Type B pancreatic cell (in vitro differentiated cells): Measurements from ENCODE around the gene GFY. TPM values are rescaled to one million over a fixed set of nuclear protein-coding genes. Genes with fewer than 3 reads are reported as not detected.

ENCODE experiments used
- DNase-seq: peaks from one replicate; pipeline ENCODE4 v3.0.0; 2021; ENCODE audit warnings: mixed read lengths; ENCODE audit not compliant: unreplicated experiment; ENCODE audit errors: extremely low spot score
- H3K27ac Mint-ChIP-seq: 2 replicates; pipeline ENCODE4 v1.8.0; 2021; ENCODE audit warnings: mild to moderate bottlenecking, mixed read lengths
- H3K27me3 Mint-ChIP-seq: 2 replicates; pipeline ENCODE4 v1.8.0; 2021; ENCODE audit warnings: mixed read lengths
- H3K36me3 Mint-ChIP-seq: 2 replicates; pipeline ENCODE4 v1.8.0; 2021; ENCODE audit warnings: mixed read lengths
- H3K4me1 Mint-ChIP-seq: one replicate; pipeline ENCODE4 v1.8.0; 2021; ENCODE audit warnings: mixed read lengths; ENCODE audit not compliant: unreplicated experiment
- H3K4me3 Mint-ChIP-seq: 2 replicates; pipeline ENCODE4 v1.8.0; 2021; ENCODE audit warnings: mild to moderate bottlenecking, mixed read lengths
- H3K9me3 Mint-ChIP-seq: 2 replicates; pipeline ENCODE4 v1.8.0; 2021; ENCODE audit warnings: mixed read lengths
- total RNA-seq: library from RNA; stranded (reverse); gene quantifications from 2 replicates; pipeline ENCODE4 v1.2.1, GENCODE V29; 2021; ENCODE audit warnings: low replicate concordance
- TF ChIP-seq, protein P1 (sequence below): fragments of 200-600 bp; sonication (generic); conservative IDR thresholded peaks from 2 replicates; pipeline ENCODE4 v1.5.0; 2021; ENCODE audit warnings: antibody characterized with exemption, mild to moderate bottlenecking

The GFY gene
- total RNA-seq, 1 donor from 2014 or later: not detected

DNA sequence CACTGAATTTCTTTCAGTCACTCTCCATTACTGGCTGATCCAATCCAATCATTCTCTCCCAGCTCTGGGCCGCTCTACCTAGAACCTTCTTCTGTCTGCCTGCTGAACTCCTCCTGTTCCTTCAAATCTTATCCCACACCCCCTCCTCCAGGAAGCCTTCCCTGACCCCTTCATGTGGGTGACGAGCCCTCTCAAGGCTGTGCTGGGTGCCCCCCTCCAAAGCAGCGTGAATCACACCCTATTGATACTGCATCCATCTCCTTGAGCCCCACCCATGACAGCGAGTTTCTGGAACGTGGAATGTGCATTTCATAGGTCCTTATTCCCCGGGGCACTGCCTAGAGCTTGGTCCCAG is 23.2 kb downstream of the GFY start:
- Mint-ChIP-seq H3K4me1 (peaks cover 16% of the 10 kb centered on the region), H3K9me3 (no peaks in the 10 kb centered on the region), H3K36me3 (peaks cover 12% of the 10 kb centered on the region), H3K27me3 (peaks cover 2% of the 10 kb centered on the region), H3K27ac (no peak overlapping the region), H3K4me3 (peak overlapping the region; percentile 57)
- TF ChIP-seq, protein P1, sequence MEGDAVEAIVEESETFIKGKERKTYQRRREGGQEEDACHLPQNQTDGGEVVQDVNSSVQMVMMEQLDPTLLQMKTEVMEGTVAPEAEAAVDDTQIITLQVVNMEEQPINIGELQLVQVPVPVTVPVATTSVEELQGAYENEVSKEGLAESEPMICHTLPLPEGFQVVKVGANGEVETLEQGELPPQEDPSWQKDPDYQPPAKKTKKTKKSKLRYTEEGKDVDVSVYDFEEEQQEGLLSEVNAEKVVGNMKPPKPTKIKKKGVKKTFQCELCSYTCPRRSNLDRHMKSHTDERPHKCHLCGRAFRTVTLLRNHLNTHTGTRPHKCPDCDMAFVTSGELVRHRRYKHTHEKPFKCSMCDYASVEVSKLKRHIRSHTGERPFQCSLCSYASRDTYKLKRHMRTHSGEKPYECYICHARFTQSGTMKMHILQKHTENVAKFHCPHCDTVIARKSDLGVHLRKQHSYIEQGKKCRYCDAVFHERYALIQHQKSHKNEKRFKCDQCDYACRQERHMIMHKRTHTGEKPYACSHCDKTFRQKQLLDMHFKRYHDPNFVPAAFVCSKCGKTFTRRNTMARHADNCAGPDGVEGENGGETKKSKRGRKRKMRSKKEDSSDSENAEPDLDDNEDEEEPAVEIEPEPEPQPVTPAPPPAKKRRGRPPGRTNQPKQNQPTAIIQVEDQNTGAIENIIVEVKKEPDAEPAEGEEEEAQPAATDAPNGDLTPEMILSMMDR: no peak
- no peak for DNase-seq

DNA sequence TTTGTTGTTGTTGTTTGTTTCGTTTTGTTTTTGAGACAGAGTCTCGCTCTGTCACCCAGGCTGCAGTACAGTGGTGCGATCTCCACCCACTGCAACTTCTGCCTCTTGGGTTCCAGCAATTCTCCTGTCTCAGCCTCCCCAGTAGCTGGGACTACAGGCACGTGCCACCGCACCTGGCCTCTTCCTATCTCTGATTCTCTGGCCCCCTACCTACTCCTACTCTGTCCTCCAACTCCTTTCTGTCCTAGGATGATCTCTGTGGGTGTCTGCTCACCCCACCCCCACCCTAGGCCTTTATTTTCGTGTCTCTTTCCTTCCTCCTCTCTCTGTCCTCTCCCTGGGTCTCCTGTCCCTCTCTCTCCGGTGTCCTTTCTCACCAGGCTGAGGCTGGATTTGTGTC is 25.2 kb downstream of the GFY start:
- peak overlapping the region; percentile 39 for H3K27ac Mint-ChIP-seq
- no peak for DNase-seq
- peak overlapping the region; percentile 97 for H3K4me3 Mint-ChIP-seq

DNA sequence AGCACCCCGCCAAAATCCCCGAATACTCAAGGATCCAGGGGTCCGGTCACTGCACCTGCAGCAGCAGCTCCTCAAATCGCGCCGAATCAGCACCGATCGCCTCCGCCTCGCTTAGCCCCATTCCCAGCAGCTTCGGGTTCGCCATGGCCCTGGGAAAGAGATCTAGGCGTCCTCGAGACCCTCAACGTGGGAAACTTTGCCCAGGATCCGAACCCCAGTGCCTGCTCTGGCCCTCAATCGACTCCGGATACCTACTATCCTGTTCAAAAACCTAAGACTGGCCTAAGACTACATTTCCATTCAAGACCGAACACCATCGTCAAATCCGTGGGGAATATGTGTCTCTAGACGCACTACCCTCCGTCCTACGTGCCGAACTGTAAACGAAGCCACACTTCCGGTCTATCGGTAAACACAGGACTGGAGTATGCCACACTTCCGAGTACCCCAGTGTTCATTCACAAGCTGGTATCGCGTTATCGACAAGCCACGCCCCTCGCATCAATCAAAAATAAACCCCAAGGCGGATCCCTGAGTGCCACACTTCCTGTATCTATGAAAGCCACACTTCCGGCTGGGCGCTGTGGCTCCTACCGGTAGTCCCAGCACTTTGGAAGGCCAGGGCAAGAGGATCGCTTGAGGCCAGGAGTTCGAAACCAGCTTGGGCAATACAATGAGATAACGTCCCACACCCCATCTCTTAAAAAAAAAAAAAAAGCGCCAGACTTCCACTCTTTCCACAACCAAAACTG is 26.4 kb downstream of the GFY start, which contains the start of gene PIH1D1:
Gene PIH1D1 (minus strand): TSS at position 385 of the 752 bp plus-strand sequence. CDS start 240 bp downstream, at position 145.
- H3K9me3 Mint-ChIP-seq: no peaks in the 10 kb centered on the region
- H3K36me3 Mint-ChIP-seq: peaks cover 12% of the 10 kb centered on the region

More for the DNA sequence above, 25.2 kb downstream of the GFY start:
- H3K36me3 Mint-ChIP-seq: peaks cover 12% of the 10 kb centered on the region
- H3K27me3 Mint-ChIP-seq: peaks cover 2% of the 10 kb centered on the region
- peaks cover 16% of the 10 kb centered on the region for H3K4me1 Mint-ChIP-seq
- no peaks in the 10 kb centered on the region for H3K9me3 Mint-ChIP-seq
- TF ChIP-seq, protein P1: no peak

DNA sequence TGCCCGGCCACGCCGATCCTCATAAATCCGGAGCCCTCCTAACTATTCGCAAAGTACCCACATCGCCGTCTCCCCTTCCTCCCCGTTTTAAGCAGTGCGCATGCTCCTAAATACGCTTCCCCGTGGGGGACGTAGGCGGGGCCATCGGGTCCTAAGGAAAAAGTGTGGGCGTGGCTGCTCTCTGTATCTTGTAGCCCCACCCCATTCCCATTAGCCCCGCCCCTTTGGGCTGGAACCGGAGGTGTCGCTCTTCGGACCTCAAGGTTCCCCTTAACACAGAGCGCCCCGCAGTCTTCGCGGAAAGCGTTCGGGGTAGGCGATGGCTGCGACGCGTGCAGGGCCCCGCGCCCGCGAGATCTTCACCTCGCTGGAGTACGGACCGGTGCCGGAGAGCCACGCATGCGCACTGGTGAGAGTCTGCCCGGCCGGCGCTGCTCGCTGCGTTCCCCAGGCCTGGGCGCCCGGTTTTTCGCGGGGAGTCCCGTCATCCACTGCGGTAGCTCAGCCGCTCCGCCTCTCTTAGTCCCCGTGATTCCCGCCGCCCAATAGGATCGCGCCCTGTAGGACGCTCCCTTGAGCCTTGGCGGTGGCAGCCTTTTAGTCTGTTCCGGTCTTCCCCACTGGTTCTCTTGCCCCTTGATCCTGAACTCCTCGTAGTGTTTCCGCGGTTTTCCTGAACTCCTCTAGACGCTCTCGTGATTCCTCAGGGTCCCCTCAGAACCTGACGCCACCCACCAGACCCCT is 28.0 kb downstream of the GFY start, which contains the start of gene ALDH16A1:
Gene ALDH16A1 (plus strand): TSS at position 213 of the 744 bp plus-strand sequence. CDS start 107 bp downstream, at position 320.
- Mint-ChIP-seq H3K4me1 (peaks cover 16% of the 10 kb centered on the region), H3K4me3 (peak within 1 kb of the TSS; percentile 97), H3K27ac (peak within 1 kb of the TSS; percentile 97), H3K27me3 (peaks cover 2% of the 10 kb centered on the region), H3K36me3 (peaks cover 14% of the 10 kb centered on the region), H3K9me3 (no peaks in the 10 kb centered on the region)
- peak; percentile 99 for DNase-seq
- TF ChIP-seq, protein P1: no peak

More for the DNA sequence above, 26.4 kb downstream of the GFY start, which contains the start of gene PIH1D1:
- H3K27me3 Mint-ChIP-seq: peaks cover 2% of the 10 kb centered on the region
- H3K4me1 Mint-ChIP-seq: peaks cover 16% of the 10 kb centered on the region
- DNase-seq: peak; percentile 95
- peak within 1 kb of the TSS; percentile 97 for H3K4me3 Mint-ChIP-seq
- TF ChIP-seq, protein P1: peak; percentile 45
- peak within 1 kb of the TSS; percentile 97 for H3K27ac Mint-ChIP-seq

DNA sequence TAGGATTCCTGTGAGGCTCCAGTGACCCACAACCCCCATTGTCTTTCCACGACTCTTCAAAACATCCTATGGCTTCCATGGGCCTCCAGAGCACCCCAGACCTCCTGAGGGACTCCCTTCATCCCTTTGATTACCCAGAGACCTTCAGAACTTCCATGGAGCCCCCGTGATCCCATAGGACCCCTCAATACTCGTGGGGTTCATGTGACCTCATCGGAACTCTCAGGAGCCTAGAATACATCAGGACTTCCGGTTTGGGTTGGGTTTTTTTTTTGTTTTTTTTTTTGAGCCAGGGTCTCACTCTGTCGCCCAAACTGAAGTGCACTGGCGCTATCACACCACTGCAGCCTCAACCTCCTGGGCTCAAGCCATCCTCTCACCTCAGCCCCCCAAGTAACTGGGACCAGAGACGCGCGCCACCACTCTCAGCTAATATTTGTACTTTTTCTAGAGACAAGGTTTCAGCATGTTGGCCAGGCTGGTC is 28.6 kb downstream of the GFY start:
- no peak for DNase-seq
- H3K36me3 Mint-ChIP-seq: peaks cover 9% of the 10 kb centered on the region
- no peaks in the 10 kb centered on the region for H3K9me3 Mint-ChIP-seq
- H3K27ac Mint-ChIP-seq: peak overlapping the region; percentile 97
- peaks cover 2% of the 10 kb centered on the region for H3K27me3 Mint-ChIP-seq
- H3K4me3 Mint-ChIP-seq: peak overlapping the region; percentile 97
- TF ChIP-seq, protein P1: no peak
- H3K4me1 Mint-ChIP-seq: peaks cover 16% of the 10 kb centered on the region
